NCI-H1048 (cell line): ENCODE measurements around the gene TEAD1.
A peak's percentile ranks its signal among the peaks of the same experiment; 100 is the strongest.

Experiments used
- DNase-seq: peaks from one replicate; lab custom pipeline; 2025; lab: John Stamatoyannopoulos, UW

TEAD1 gene

GRCh38 chr11:12810568-12810894 lies 136.3 kb downstream of the TEAD1 start:
- DNase-seq = no peak

DNA sequence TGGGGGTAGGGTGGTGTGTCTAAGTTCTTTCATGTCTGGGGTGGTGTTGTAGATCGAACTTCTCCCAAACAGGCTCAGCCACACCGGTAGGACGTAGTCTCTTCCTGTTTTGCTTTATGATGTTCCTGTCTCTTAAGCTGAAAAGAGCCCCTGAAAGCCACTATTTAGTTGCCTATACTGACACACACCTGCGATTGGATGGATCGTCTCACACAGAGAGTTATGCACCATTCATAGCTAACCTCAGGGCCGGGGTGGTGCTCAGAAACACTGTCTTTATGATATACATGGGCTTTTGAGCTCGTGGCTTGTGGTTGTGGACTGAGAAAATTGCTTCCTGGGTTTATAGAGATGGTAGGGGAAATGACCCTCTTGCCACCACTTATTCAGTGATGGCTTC lies 137.6 kb downstream of the TEAD1 start:
- no peak for DNase-seq

GRCh38 chr11:12812849-12813248 lies 138.6 kb downstream of the TEAD1 start:
- DNase-seq = no peak

GRCh38 chr11:12813371-12814225 lies 139.4 kb downstream of the TEAD1 start:
- no peak for DNase-seq

- no peak for DNase-seq
These were observed 140.9 kb downstream of the TEAD1 start for GRCh38 chr11:12815129-12815480.

- DNase-seq = no peak
These were observed 141.8 kb downstream of the TEAD1 start for GRCh38 chr11:12815931-12816494.

DNA sequence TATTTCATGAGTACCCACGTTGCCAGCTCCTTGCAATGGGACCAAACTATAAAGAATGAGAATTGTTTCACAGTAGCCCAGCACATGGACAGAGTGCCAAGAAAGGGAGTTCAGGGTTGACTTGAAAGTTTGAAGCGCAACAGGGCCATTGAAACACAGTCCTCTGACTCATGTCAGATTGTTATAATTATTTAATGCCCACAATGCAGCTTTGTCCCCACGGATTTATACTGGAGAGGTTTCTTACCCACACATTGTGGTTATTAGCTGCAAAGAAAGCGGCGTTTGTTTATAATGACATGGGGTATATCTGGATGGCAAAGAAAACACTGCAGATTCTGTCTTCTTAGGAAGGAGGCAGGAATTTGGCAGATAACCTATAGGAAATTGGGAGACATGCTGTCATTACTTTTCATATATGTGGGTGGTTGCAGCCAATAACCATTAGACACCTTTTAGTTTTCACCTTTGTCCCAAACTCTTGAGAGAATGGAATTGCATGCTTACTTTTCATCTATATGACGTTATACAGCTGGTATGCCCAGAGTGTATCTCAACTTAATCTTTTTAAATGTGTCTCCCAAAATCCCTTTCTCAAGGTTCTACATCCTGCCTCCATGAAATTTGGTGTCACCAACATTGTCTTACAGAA lies 143.6 kb downstream of the TEAD1 start:
- DNase-seq = no peak

DNA sequence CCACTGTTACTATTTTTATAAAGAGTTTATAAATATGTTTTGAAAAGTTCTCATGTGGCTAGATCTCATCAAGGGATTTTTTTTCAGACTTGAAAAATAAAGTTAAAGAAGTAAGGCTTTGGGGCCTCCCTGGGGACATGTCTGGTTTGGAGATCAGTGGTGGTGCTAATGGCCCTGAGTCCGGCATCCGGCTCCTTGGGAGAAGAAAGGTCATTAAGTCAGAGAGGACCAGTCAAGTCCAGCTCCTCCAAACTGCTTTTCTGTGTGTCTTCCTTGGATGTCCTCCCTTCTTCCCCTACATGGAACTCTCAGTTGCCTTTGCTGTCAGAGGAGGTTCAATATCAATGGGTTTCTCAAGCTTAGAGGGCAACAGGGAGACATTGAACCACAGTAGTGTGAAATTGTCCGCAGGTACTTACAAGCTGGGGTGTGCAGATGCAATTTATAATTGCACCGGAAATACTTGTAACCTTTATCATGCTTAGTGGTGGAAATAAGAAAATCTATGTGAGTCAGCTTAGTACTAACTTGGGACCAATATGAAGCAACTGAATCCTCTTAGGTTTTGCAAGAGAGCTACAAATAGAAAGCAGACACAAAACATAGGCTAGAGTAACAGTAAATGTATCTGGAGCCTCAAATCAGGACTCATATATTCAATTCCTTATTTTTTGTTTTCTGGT lies 144.3 kb downstream of the TEAD1 start:
- DNase-seq = no peak

- no peak for DNase-seq
These were observed 148.3 kb downstream of the TEAD1 start for GRCh38 chr11:12822392-12823022.

- no peak for DNase-seq
These were observed 150.2 kb downstream of the TEAD1 start for GRCh38 chr11:12824281-12825041.

GRCh38 chr11:12826441-12826840 lies 152.2 kb downstream of the TEAD1 start:
- DNase-seq = no peak

GRCh38 chr11:12827369-12827768 lies 153.1 kb downstream of the TEAD1 start:
- DNase-seq = no peak

DNA sequence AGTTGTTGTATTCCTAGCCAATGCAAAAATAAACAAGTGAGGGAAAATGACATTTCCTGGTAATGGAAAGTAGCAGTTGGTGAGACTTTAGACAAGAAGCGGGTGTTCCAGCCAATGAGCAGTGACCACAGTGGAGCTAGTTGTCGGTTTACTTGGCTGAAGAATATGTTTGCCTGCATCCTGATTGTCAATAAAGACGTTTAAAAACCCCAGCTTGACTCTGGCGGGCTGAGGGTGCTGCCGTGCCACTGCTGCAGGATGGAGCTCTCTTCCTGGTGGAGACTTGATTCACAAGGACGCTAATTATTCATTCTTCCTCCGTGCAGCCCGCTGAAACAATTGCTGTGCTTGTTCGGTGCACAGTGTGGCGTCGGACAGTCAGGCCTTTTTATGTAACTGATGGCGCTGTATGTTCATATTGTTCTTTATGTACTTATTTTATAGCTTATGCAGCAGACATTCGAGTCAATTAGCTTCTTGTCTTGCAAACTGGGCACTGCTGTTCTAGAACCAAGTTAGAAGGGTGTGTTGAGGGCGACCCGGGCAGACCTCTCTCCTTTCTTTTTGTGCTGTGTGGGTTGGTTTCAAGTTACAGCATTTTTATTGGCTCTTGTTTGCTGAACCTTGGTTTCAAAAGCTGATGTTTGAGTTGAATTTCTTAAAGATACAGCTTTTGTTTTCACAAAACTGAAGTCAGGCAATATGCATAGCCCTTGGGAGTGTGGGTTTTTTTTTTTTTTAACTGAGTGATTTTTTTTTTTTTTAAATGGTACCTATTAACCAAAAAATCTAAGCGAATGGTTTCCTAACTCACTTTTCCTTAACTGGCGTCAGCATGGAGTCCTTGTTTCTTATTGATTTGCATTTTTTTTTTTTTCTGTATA lies 153.9 kb downstream of the TEAD1 start:
- DNase-seq = peak; percentile 46

- no peak for DNase-seq
These were observed 154.9 kb downstream of the TEAD1 start for GRCh38 chr11:12829131-12829530.

DNA sequence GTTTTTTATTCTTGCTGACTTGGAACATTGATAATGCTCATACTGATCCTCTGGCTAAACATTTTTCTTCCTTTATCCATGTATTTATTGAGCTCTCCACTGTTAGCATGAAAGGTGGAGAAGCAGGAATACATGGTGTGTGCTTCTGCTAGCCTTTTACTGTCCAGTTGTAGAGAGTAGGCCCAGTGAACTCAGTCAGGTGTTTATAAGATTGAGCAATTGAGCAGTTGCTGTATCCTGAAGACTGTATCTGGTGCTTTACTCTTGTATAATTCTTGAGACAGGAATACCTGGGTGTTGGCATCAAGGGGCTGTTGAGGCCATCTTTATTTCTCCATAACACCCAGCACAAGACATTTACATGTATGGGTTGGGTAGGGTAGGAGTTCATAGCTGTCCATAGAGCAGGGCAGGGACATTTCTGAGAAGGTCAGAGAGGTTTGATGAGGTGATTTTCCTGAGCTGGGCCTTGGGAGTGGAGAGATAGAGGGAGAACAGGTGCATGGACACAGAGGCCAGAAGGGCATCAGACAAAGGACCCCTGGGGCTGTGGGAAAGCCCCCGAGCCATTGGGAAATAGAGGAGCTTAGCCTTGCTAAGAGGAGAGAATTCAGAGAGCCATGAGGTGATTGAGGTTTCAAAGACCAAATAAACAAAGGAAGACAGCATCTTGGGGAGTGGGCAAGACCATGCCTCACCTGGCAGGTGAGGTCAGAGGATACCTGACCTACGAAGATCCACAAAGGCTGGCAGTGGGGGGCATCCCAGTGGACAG lies 155.5 kb downstream of the TEAD1 start:
- no peak for DNase-seq

DNA sequence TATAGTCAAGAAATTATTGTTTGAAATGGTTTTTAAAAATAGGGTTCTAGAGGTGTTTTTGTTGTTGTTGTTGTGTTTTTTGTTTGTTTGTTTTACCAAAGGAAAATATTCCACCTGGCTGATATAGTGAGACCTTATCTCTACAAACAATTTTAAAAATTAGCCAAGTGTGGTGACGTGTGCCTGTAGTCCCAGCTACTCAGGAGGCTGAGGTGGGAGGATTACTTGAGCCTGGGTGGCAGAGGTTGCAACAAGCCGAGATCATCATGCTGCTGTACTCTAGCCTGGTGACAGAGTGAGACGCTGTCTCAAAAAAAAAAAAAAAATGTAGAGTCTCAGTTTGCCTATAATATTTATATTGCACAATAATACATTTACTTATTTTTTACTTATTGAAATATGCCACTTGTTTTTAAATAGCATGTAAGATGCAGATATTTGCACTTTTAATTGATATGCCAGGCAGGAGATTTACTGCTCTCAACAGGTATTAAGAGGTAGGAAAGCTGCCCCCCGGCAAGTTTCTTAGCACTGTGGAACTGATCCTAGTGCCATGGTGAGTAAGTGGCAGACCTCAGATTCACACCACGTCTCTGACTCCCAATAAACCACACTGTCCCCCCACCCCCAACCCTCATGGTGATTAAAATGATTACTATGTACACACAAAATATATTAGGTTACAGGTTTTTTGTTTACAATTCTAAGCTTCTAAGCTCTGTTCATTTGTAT lies 157.4 kb downstream of the TEAD1 start:
- no peak for DNase-seq

- DNase-seq = no peak
These were observed 158.4 kb downstream of the TEAD1 start for GRCh38 chr11:12832480-12833224.

GRCh38 chr11:12834166-12834565 lies 159.9 kb downstream of the TEAD1 start:
- no peak for DNase-seq
